Panc1 (cell line): ENCODE measurements around the gene TMEM150B. TPM values are rescaled to one million over a fixed set of nuclear protein-coding genes. Genes with fewer than 3 reads are reported as not detected.

Experiments
- ATAC-seq: fragments of 200-7000 bp; cut with Tn5 transposase; 2 replicates; pipeline ENCODE4 v1.9.1; 2020; ENCODE audit warnings: mild to moderate bottlenecking, moderate library complexity
- BruUV-seq: library from RNA; stranded (reverse); fragments of 400-500 nt; replicated peaks from 2 replicates; lab custom pipeline; 2021; lab: Mats Ljungman, UMichigan
- CTCF ChIA-PET: fragments of 300-600 bp; sonication (Branson Sonifier 250); formaldehyde crosslinking; loops from one replicate; lab custom pipeline; 2022; ENCODE audit warnings: antibody characterized with exemption; lab: Charles Lee
- POLR2A ChIA-PET: fragments of 300-600 bp; sonication (Branson Sonifier 250); formaldehyde crosslinking; loops from one replicate; lab custom pipeline; 2022; ENCODE audit warnings: antibody characterized with exemption; lab: Charles Lee
- DNase-seq: peaks from one replicate; pipeline ENCODE4 v3.0.0-alpha.2; 2010; ENCODE audit warnings: low read depth, low spot score
- H3K27ac ChIP-seq: 2 replicates; pipeline ENCODE4 v1.5.1; 2011; ENCODE audit warnings: mild to moderate bottlenecking, low read length, inconsistent platforms
- H3K27me3 ChIP-seq: fragments of 200-500 bp; sonication (Bioruptor generic); 2 replicates; pipeline ENCODE4 v1.6.0; 2014; ENCODE audit warnings: low read length, inconsistent platforms; ENCODE audit not compliant: control insufficient read depth, insufficient read depth
- H3K36me3 ChIP-seq: fragments of 200-500 bp; sonication (Bioruptor generic); 2 replicates; pipeline ENCODE4 v1.5.1; 2014; ENCODE audit warnings: inconsistent platforms, mild to moderate bottlenecking, low read length, moderate library complexity; ENCODE audit not compliant: control insufficient read depth, insufficient read depth
- H3K4me1 ChIP-seq: 2 replicates; pipeline ENCODE4 v1.5.1; 2011; ENCODE audit warnings: inconsistent platforms, mild to moderate bottlenecking, low read length, moderate library complexity; ENCODE audit not compliant: control insufficient read depth, insufficient read depth
- H3K4me3 ChIP-seq, 2 experiments: 2 replicates each; pipeline ENCODE4 v1.5.1; 2011 to 2012; ENCODE audit warnings: low read depth in 2 of 2, low read length in 2 of 2, mild to moderate bottlenecking in 2 of 2, inconsistent platforms in 1 of 2, moderate library complexity in 1 of 2
- H3K9me3 ChIP-seq: fragments of 200-500 bp; sonication (Bioruptor generic); 2 replicates; pipeline ENCODE4 v1.5.1; 2014; ENCODE audit warnings: low read depth, mild to moderate bottlenecking, inconsistent platforms, low read length, moderate library complexity; ENCODE audit not compliant: control insufficient read depth, insufficient read depth
- POLR2AphosphoS5 ChIP-seq: IDR thresholded peaks from 2 replicates; pipeline ENCODE4 v1.6.1; 2012; ENCODE audit warnings: mild to moderate bottlenecking, low read depth, low read length, moderate library complexity
- SIN3A ChIP-seq: IDR thresholded peaks from 2 replicates; pipeline ENCODE4 v1.6.1; 2012; ENCODE audit warnings: low read depth, mild to moderate bottlenecking, low read length, moderate library complexity, borderline replicate concordance; ENCODE audit not compliant: insufficient read depth
- TCF7L2 ChIP-seq: IDR thresholded peaks from 2 replicates; pipeline ENCODE4 v1.6.1; 2011; ENCODE audit warnings: mild to moderate bottlenecking, low read depth, low read length, inconsistent platforms
- in situ Hi-C: cut with HindIII; loops from 2 replicates; pipeline ENCODE4 v1.10.0; 2016; ENCODE audit warnings: low sequenced_read_pairs, low pct_unique_long_range_greater_than_20kb
- intact Hi-C: fragments of 100-400 bp; cut with micrococcal nuclease; formaldehyde crosslinking; loops from one replicate; pipeline ENCODE4 v1.10.0; 2022; ENCODE audit not compliant: unreplicated experiment
- total RNA-seq: library from RNA; stranded (reverse); gene quantifications from one replicate; pipeline ENCODE4 v1.2.1, GENCODE V29; 2021; ENCODE audit not compliant: unreplicated experiment
- TF ChIP-seq, protein P1 (sequence below): fragments of 450-650 bp; IDR thresholded peaks from 2 replicates; pipeline ENCODE4 v1.5.1; 2017; ENCODE audit warnings: mild to moderate bottlenecking
- TF ChIP-seq, protein P2 (sequence below), 2 experiments: IDR thresholded peaks; 2 replicates each; pipeline ENCODE4 v1.6.1; 2011 to 2012; ENCODE audit warnings: low read depth in 2 of 2, control low read depth in 1 of 2, low read length in 1 of 2, mild to moderate bottlenecking in 1 of 2, moderate library complexity in 1 of 2; ENCODE audit not compliant: insufficient read depth in 1 of 2

Gene TMEM150B
- total RNA-seq, 1 experiment from 2014 or later, result not detected

DNA sequence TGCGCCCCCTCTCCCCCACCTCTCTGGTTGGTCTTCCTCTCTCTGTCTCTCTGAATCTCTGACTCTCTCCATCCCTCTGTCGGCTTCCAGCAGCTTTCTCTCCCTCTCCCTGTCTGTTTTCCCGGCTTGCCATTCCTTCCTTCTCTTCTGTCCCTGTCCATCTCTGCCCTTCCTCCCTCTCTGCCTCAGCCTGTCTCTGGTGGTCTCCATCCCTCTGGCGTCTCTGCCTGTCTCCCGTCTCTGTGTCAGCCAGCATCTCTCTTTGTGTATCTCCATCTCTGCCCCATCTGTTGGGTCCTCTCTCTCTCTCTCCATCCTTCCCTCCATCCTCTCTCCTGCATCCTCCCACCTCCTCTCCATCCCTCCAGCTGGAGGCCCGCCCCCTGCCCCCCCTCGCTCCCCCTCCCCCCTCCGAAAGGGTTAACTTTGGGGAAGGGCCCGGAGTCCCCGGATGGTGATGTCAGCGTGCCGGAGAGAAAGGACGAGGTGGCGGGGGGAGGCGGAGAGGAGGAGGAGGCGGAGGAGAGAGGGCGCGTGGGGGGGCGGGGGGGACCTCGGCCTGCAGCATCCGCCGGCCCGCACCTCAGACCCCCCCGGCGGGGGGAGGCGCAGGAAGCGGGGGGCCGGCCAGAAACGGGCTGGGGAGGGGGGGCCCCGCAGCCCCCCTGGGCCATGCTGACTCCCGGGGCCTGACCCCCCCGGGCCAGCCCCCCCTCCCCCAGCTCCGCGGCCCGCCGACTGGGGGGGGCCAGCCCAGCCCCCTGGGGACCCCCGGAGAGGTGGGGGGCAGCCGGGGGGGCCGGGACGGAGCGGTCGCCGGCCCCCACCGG, 41.4 kb downstream of the TMEM150B start, which contains the start of gene BRSK1:
Gene BRSK1 (plus strand): TSS at position 450 of the 830 bp plus-strand sequence. CDS start 446 bp downstream, outside the sequence.
- Histone ChIP-seq H3K4me1 (peaks cover 23% of the 10 kb centered on the region), H3K9me3 (no peaks in the 10 kb centered on the region), H3K36me3 (no peaks in the 10 kb centered on the region), H3K27ac (no peak within 1 kb of the TSS), H3K4me3 (peak within 1 kb of the TSS; percentile 16 to 27; a peak in 3 of 4 replicates), H3K27me3 (no peaks in the 10 kb centered on the region)
- POLR2A ChIA-PET, result no interaction called here
- DNase-seq, result no peak
- CTCF ChIA-PET, result no interaction called here
- TF ChIP-seq, protein P1, sequence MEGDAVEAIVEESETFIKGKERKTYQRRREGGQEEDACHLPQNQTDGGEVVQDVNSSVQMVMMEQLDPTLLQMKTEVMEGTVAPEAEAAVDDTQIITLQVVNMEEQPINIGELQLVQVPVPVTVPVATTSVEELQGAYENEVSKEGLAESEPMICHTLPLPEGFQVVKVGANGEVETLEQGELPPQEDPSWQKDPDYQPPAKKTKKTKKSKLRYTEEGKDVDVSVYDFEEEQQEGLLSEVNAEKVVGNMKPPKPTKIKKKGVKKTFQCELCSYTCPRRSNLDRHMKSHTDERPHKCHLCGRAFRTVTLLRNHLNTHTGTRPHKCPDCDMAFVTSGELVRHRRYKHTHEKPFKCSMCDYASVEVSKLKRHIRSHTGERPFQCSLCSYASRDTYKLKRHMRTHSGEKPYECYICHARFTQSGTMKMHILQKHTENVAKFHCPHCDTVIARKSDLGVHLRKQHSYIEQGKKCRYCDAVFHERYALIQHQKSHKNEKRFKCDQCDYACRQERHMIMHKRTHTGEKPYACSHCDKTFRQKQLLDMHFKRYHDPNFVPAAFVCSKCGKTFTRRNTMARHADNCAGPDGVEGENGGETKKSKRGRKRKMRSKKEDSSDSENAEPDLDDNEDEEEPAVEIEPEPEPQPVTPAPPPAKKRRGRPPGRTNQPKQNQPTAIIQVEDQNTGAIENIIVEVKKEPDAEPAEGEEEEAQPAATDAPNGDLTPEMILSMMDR, result no peak
- TF ChIP-seq TCF7L2, result no peak
- TF ChIP-seq, protein P2, sequence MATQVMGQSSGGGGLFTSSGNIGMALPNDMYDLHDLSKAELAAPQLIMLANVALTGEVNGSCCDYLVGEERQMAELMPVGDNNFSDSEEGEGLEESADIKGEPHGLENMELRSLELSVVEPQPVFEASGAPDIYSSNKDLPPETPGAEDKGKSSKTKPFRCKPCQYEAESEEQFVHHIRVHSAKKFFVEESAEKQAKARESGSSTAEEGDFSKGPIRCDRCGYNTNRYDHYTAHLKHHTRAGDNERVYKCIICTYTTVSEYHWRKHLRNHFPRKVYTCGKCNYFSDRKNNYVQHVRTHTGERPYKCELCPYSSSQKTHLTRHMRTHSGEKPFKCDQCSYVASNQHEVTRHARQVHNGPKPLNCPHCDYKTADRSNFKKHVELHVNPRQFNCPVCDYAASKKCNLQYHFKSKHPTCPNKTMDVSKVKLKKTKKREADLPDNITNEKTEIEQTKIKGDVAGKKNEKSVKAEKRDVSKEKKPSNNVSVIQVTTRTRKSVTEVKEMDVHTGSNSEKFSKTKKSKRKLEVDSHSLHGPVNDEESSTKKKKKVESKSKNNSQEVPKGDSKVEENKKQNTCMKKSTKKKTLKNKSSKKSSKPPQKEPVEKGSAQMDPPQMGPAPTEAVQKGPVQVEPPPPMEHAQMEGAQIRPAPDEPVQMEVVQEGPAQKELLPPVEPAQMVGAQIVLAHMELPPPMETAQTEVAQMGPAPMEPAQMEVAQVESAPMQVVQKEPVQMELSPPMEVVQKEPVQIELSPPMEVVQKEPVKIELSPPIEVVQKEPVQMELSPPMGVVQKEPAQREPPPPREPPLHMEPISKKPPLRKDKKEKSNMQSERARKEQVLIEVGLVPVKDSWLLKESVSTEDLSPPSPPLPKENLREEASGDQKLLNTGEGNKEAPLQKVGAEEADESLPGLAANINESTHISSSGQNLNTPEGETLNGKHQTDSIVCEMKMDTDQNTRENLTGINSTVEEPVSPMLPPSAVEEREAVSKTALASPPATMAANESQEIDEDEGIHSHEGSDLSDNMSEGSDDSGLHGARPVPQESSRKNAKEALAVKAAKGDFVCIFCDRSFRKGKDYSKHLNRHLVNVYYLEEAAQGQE (IDR thresholded peaks at IDR 0.05; ENCODE audit: insufficient read depth in 1 of 2, low read depth in 2 of 2, low read length in 1 of 2), result no peak
- no peak for TF ChIP-seq SIN3A
- TF ChIP-seq POLR2AphosphoS5, result no peak
- BruUV-seq, result no TSS peak
- no peak for ATAC-seq
- in situ Hi-C loops (no loop called here), intact Hi-C loops (no loop called here)

GRCh38 chr19:55279770-55280643, 45.1 kb downstream of the TMEM150B start, which contains the start of gene HSPBP1:
Gene HSPBP1 (minus strand): TSS chr19:55280110. CDS start chr19:55279608, 502 bp downstream.
- TF ChIP-seq, protein P1, result no peak
- TF ChIP-seq TCF7L2, result 0 out of 2 replicates have a peak, but pooled peaks have one; percentile 47
- peak; percentile 78 for TF ChIP-seq POLR2AphosphoS5
- TF ChIP-seq SIN3A, result peak; percentile 83; the same call in 1 of the 2 replicates
- peak; percentile 97 for ATAC-seq
- Histone ChIP-seq H3K9me3 (no peaks in the 10 kb centered on the region), H3K4me3 (peak within 1 kb of the TSS; percentile 66 to 68), H3K27me3 (no peaks in the 10 kb centered on the region), H3K27ac (peak within 1 kb of the TSS; percentile 76), H3K36me3 (no peaks in the 10 kb centered on the region), H3K4me1 (peaks cover 15% of the 10 kb centered on the region)
- CTCF ChIA-PET, result no interaction called here
- BruUV-seq, result no TSS peak
- in situ Hi-C loops (no loop called here), intact Hi-C loops (no loop called here)
- DNase-seq, result peak; percentile 90
- POLR2A ChIA-PET, result interaction anchor here (0.6 to 1.2 kb wide), 2 partner anchors 21 to 60 kb away, joined by 6 to 7 read pairs; partner anchors contain the start of genes KMT5C and PPP6R1
